ENCODE results near the gene TGM5.
"Not testable (repeated sequence)": the region's sequence is repeated elsewhere in the genome, so short reads cannot be mapped to it uniquely, and the experiment has no call there.

The TGM5 gene

DNA sequence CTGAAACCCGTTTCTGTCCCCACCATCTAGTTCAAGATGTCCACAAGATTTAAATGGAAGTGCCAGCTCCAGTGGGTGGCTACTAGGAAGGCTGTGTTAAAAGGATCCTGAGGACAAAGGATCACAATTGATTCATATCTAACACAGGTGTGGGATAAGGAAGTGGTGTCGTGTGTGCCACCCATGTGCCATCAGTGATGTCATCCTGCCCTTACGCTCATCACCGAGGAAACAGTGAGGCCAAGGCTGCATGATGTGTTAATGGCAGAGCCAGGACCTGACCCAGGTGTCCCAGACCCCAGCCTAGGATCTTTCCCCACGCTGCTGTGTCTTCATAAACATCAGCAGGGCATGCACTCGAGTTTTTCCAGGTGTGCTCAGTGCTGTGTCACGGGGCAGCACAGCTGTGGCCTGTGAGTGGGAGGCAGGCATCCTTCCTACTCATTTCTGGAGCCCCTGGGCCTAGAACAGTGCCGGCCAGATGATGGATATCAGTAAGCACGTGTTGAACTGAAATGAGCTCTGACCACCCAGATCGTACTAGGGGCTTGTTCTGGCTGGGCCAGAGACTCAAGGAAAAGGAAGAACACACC, 10.6 kb upstream of the TGM5 start:
- H3K4me3 ChIP-seq (ENCODE audit: low read depth, low read length) = no peak overlapping the region
- TF ChIP-seq, protein P1, sequence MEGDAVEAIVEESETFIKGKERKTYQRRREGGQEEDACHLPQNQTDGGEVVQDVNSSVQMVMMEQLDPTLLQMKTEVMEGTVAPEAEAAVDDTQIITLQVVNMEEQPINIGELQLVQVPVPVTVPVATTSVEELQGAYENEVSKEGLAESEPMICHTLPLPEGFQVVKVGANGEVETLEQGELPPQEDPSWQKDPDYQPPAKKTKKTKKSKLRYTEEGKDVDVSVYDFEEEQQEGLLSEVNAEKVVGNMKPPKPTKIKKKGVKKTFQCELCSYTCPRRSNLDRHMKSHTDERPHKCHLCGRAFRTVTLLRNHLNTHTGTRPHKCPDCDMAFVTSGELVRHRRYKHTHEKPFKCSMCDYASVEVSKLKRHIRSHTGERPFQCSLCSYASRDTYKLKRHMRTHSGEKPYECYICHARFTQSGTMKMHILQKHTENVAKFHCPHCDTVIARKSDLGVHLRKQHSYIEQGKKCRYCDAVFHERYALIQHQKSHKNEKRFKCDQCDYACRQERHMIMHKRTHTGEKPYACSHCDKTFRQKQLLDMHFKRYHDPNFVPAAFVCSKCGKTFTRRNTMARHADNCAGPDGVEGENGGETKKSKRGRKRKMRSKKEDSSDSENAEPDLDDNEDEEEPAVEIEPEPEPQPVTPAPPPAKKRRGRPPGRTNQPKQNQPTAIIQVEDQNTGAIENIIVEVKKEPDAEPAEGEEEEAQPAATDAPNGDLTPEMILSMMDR (IDR thresholded peaks at IDR 0.05; ENCODE audit: low read depth, low read length, missing control alignments) = no peak
- DNase-seq (ENCODE audit: low read depth) = no peak
- in situ Hi-C loops (cut with HindIII; ENCODE audit: low sequenced_read_pairs) = no loop called here

DNA sequence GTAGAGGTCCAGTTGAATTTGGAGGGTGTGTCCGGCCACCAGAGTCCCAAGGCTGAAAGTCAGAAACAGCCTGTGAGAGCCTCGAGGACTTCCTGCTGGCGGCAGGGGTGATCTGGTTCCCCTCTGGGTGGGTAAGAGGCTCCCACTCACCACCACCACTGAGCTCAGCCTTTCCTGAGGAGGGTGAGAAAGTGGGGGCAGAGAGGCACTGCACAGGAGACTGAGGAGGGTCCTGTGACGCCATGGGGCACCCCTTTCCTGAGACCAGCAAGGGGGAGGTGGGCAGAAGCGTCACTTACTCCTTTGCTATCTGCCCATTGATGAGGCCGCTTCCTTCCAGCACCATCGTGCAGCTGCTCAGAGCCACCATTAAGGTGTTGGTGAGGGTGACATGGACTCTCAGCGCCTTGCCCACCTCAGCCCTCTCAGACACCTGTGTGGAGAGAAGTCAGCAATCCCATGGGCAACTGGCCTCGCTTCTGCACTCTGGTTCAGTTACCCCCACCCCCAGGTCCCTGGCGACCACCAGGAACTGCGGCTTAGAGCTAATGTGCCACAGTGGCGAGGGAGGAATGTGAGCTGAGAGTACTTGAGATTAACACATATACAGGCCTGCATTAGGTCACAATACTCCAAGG, 10.0 kb upstream of the TGM5 start:
- no peak for DNase-seq (ENCODE audit: low read depth)
- in situ Hi-C loops (cut with HindIII; ENCODE audit: low sequenced_read_pairs) = no loop called here
- H3K4me3 ChIP-seq (ENCODE audit: low read depth, low read length) = no peak overlapping the region
- TF ChIP-seq, protein P1 (IDR thresholded peaks at IDR 0.05; ENCODE audit: low read depth, low read length, missing control alignments) = no peak

DNA sequence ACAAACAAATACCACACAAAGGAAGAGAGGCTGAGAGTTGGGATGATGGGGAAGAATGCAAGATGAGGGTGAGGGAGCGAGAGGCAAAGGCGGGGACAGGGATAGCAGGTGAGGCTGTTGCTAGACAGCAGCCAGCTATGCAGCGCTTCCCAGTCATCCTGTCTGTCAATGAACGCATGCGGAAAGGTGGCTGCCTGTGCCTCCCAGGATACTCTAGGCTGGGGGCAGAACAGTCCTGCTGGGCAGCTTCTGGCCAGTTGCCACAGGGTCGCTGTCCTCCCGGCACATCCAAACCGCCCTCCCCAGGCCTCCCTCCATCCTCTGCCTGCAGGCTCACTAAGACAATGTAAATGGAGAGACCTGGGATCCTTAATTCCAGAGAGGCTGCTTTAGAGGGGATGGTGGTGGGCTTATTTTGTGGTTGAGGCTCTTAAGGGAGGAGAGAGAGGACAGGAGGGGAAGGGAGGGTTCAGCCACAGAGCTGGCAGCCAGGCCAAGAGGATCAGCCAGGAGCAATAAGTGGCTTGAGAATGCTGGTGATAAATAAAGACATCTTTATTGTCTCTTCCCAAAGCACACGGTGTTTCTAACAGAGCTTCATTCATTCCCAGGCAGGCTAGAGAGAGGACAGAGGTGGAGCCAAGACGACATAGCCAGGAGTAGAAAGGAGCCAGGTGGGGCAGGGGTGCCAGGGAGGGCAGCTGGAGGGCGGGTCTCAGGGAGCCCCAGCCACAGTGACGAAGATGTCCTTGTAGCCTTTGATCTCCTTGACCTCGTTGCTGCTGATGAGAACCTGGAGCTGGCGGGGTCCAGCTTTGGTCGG, 9.2 kb upstream of the TGM5 start:
- DNase-seq (ENCODE audit: low read depth) = no peak
- in situ Hi-C loops (cut with HindIII; ENCODE audit: low sequenced_read_pairs) = no loop called here
- TF ChIP-seq, protein P1 (IDR thresholded peaks at IDR 0.05; ENCODE audit: low read depth, low read length, missing control alignments) = no peak
- no peak overlapping the region for H3K4me3 ChIP-seq (ENCODE audit: low read depth, low read length)

DNA sequence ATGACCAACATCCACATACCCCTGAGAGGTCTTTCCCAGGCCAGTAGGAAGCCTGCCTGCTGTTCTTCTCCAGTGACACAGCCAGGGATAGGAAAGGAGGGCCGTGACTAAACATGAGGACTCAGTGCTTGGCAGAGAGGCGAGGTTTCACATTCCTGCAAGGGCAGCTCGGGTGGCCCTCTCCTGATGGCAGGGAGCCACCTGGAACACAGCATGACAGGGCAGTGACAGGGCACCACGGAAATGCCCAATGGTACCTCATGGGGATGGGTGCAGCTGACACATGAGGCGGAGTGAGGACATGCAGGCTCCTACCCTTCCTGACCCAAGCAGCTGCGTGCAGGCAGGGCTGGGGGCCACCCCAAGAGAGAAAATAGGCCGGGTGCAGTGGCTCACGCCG, 7.4 kb upstream of the TGM5 start:
- H3K4me3 ChIP-seq (ENCODE audit: low read depth, low read length) = no peak overlapping the region
- no peak for DNase-seq (ENCODE audit: low read depth)
- TF ChIP-seq, protein P1 (IDR thresholded peaks at IDR 0.05; ENCODE audit: low read depth, low read length, missing control alignments) = no peak
- in situ Hi-C loops (cut with HindIII; ENCODE audit: low sequenced_read_pairs) = no loop called here

DNA sequence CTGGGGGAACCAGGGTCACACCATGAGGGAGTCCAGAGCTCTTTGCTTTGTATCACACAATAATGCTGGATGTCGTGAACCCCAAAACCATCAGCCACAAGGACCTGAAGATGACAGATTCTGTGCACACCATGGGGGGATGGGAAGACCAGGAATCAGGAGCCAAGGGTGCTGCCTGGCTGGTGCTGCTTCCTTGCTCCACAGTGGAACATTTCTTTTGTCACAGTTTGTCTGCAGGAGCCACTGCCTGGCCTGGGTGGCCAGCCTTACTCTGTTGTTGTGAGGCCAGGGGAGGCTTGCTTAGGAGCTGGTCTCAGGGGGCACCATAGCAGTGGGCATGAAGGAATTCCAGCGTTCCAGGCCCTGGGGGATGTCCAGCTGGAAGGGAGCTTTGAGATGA, 6.5 kb upstream of the TGM5 start:
- TF ChIP-seq, protein P1 (IDR thresholded peaks at IDR 0.05; ENCODE audit: low read depth, low read length, missing control alignments) = no peak
- in situ Hi-C loops (cut with HindIII; ENCODE audit: low sequenced_read_pairs) = no loop called here
- no peak for DNase-seq (ENCODE audit: low read depth)
- no peak overlapping the region for H3K4me3 ChIP-seq (ENCODE audit: low read depth, low read length)

DNA sequence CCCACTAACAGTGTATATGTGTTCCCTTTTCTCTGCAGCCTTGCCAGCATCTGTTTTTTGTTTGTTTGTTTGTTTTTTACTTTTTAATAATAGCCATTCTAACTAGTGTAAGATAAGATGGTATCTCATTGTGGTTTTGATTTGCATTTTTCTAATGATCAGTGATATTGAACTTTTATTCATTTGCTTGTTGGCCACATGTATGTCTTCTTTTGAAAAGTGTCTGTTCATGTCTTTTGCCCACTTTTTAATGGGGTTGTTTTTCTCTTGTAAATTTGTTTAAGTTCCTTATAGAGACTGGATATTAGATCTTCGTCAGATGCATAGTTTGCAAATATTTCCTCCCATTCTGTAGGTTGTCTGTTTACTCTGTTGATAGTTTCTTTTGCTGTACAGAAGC, 5.2 kb upstream of the TGM5 start:
- in situ Hi-C loops (cut with HindIII; ENCODE audit: low sequenced_read_pairs); DNase-seq (ENCODE audit: low read depth); H3K4me3 ChIP-seq (ENCODE audit: low read depth, low read length): not testable (repeated sequence)
